HepG2 (cell line): ENCODE results near the gene PDE5A. TPM values are rescaled to one million over a fixed set of nuclear protein-coding genes. Genes with fewer than 3 reads are reported as not detected.

Experiments used
- DPF2 ChIP-seq: sonication (generic); formaldehyde crosslinking; IDR thresholded peaks from 2 replicates; pipeline ENCODE4 v1.4.0; 2020; ENCODE audit warnings: mild to moderate bottlenecking, low read depth, missing genetic modification reagents, borderline replicate concordance
- ELF3 ChIP-seq: IDR thresholded peaks from 2 replicates; pipeline ENCODE4 v1.6.1; 2016; ENCODE audit warnings: missing genetic modification reagents, missing compliant biosample characterization
- FOSL1 ChIP-seq: sonication (generic); formaldehyde crosslinking; IDR thresholded peaks from 2 replicates; pipeline ENCODE4 v1.9.0; 2021; ENCODE audit warnings: missing genetic modification reagents, borderline replicate concordance
- FOXA1 ChIP-seq, 2 experiments: fragments of 450-650 bp in 1 of 2; sonication (generic) in 1 of 2; formaldehyde crosslinking in 1 of 2; IDR thresholded peaks; 2 replicates each; pipeline versions ENCODE4 v1.4.0 to v1.6.1; 2016 to 2020; ENCODE audit warnings: missing genetic modification reagents in 1 of 2
- FOXK2 ChIP-seq: fragments of 450-650 bp; IDR thresholded peaks from 2 replicates; pipeline ENCODE4 v1.6.1; 2016
- FOXO1 ChIP-seq: sonication (generic); formaldehyde crosslinking; IDR thresholded peaks from 2 replicates; pipeline ENCODE4 v1.4.0; 2020; ENCODE audit warnings: missing genetic modification reagents
- FOXP1 ChIP-seq, 2 experiments: fragments of 450-650 bp in 1 of 2; IDR thresholded peaks; 2 replicates each; pipeline ENCODE4 v1.6.1; 2017 to 2018; ENCODE audit warnings: antibody characterized with exemption in 1 of 2
- HBP1 ChIP-seq: IDR thresholded peaks from 2 replicates; pipeline ENCODE4 v1.6.1; 2016; ENCODE audit warnings: low read depth, control low read depth
- HNF4A ChIP-seq: sonication (generic); formaldehyde crosslinking; IDR thresholded peaks from 2 replicates; pipeline ENCODE4 v1.4.0; 2020; ENCODE audit warnings: missing genetic modification reagents
- IRF2 ChIP-seq: IDR thresholded peaks from 2 replicates; pipeline ENCODE4 v1.6.1; 2018; ENCODE audit warnings: missing genetic modification reagents, missing compliant biosample characterization
- ISL2 ChIP-seq: sonication (generic); formaldehyde crosslinking; IDR thresholded peaks from 2 replicates; pipeline ENCODE4 v1.5.0; 2020; ENCODE audit warnings: missing genetic modification reagents
- LCORL ChIP-seq, 2 experiments: fragments of 450-650 bp in 1 of 2; sonication (generic) in 1 of 2; formaldehyde crosslinking in 1 of 2; IDR thresholded peaks; 2 replicates each; pipeline versions ENCODE4 v1.5.0 to v1.6.1; 2017 to 2020; ENCODE audit warnings: antibody characterized with exemption in 1 of 2, missing genetic modification reagents in 1 of 2
- MAX ChIP-seq: IDR thresholded peaks from 2 replicates; pipeline ENCODE4 v1.6.1; 2012; ENCODE audit warnings: inconsistent platforms
- MBD4 ChIP-seq: IDR thresholded peaks from 2 replicates; pipeline ENCODE4 v1.6.1; 2012; ENCODE audit warnings: low read length, inconsistent platforms, borderline replicate concordance
- NFIC ChIP-seq: IDR thresholded peaks from 2 replicates; pipeline ENCODE4 v1.6.1; 2012; ENCODE audit warnings: mild to moderate bottlenecking, low read length, inconsistent platforms
- PRMT3 ChIP-seq: sonication (generic); formaldehyde crosslinking; IDR thresholded peaks from 2 replicates; pipeline ENCODE4 v1.8.1; 2022; ENCODE audit warnings: low read depth, mild to moderate bottlenecking, moderate library complexity, missing genetic modification reagents, borderline replicate concordance
- SMARCE1 ChIP-seq: fragments of 450-650 bp; IDR thresholded peaks from 2 replicates; pipeline ENCODE4 v1.6.1; 2017; ENCODE audit warnings: borderline replicate concordance
- TBX3 ChIP-seq: fragments of 450-650 bp; IDR thresholded peaks from 2 replicates; pipeline ENCODE4 v1.6.1; 2017; ENCODE audit warnings: antibody characterized with exemption, mild to moderate bottlenecking, inconsistent platforms, borderline replicate concordance
- TOPORS ChIP-seq: sonication (generic); formaldehyde crosslinking; IDR thresholded peaks from 2 replicates; pipeline ENCODE4 v1.8.0; 2023; ENCODE audit warnings: mild to moderate bottlenecking, missing genetic modification reagents
- ZBTB20 ChIP-seq: sonication (generic); formaldehyde crosslinking; IDR thresholded peaks from 2 replicates; pipeline ENCODE4 v1.8.1; 2023; ENCODE audit warnings: missing genetic modification reagents, low read depth, mild to moderate bottlenecking, borderline replicate concordance
- ZGPAT ChIP-seq: IDR thresholded peaks from 2 replicates; pipeline ENCODE4 v1.6.1; 2016; ENCODE audit warnings: mild to moderate bottlenecking
- ZNF10 ChIP-seq: sonication (generic); formaldehyde crosslinking; IDR thresholded peaks from 2 replicates; pipeline ENCODE4 v1.4.0; 2020; ENCODE audit warnings: mild to moderate bottlenecking, low read depth, missing genetic modification reagents, borderline replicate concordance
- ZNF264 ChIP-seq: sonication (generic); formaldehyde crosslinking; IDR thresholded peaks from 2 replicates; pipeline ENCODE4 v1.4.0; 2020; ENCODE audit warnings: missing genetic modification reagents
- ZNF790 ChIP-seq: sonication (generic); formaldehyde crosslinking; IDR thresholded peaks from 2 replicates; pipeline ENCODE4 v1.8.0; 2022; ENCODE audit warnings: missing genetic modification reagents, mild to moderate bottlenecking, borderline replicate concordance
- polyA plus RNA-seq, 8 experiments: library from polyadenylated mRNA; depleted of rRNA in 3 of 8; stranded (reverse) in 7 of 8; unstranded in 1 of 8; fragments of >200 nt; fragmentation: Illumina TruSeq in 4 of 8; extraction: Trizol in 4 of 8; gene quantifications; 2 replicates each; pipeline versions ENCODE4 v1.2.1 to v1.2.3, GENCODE V29; 2011 to 2016; ENCODE audit warnings: low read depth in 4 of 8, missing spikeins in 1 of 8, mixed read lengths in 1 of 8; ENCODE audit not compliant: insufficient read depth in 1 of 8
- total RNA-seq, 5 experiments: library from RNA; depleted of rRNA; stranded (reverse); fragments of >200 nt; fragmentation: Illumina TruSeq; extraction: Trizol; gene quantifications; 2 replicates each; pipeline ENCODE4 v1.2.3, GENCODE V29; 2016; ENCODE audit warnings: low read depth in 1 of 5
- TF ChIP-seq, protein P1 (sequence below): sonication (generic); formaldehyde crosslinking; IDR thresholded peaks from 2 replicates; pipeline ENCODE4 v1.8.0; 2022; ENCODE audit warnings: mild to moderate bottlenecking, missing genetic modification reagents, borderline replicate concordance

The PDE5A gene
- total and polyA plus RNA-seq, 2 of the 13 experiments (the other 11 are each of a cell fraction or from before 2014, with no cell fraction given) = 0.22 to 0.44 TPM

DNA sequence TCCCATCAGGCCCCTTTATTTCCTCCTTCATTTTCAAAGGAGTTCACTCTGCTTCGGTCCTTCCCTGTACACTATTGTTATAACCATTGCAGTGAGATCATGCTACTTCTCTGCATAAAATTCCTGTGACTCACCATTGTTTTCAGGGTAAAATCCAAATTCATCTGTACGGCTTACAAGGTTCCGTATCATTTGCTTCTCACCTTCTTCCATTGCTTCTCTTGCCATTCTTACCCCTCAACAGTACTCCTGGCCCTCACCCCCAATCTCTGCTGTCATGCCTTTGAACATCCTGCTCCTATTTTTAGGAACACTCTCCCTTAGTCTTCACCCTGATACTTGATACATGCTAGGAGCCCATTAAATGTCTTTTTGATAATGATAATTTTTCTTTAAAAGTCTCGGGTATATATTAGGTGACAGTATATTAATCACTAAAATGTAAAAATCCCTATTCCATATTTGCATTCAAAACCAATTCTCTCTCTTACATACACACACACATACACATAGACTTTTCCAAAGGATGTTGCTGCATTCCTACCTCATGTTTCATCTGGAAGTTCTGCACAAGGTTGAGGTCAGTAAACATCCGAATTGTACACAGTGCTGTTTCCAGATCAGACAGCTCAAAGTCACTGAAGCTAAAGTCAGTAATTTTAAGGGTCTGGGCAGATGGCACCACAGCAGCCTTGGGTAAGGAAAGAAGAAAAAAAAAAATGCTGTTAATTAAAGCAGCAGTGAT lies 103.4 kb downstream of the PDE5A start (continued):
- peak; percentile 62; the same call in 1 of the 2 replicates for TF ChIP-seq ZGPAT
- TF ChIP-seq MAX = peak; percentile 35; the same call in 1 of the 2 replicates
- no peak for TF ChIP-seq MBD4
- no peak for TF ChIP-seq TBX3
- TF ChIP-seq DPF2 (CRISPR knock-in tag) = peak; percentile 73; the same call in 1 of the 2 replicates
- TF ChIP-seq IRF2 (CRISPR knock-in tag) = peak; percentile 42; the same call in 1 of the 2 replicates
- TF ChIP-seq SMARCE1 = 0 out of 2 replicates have a peak, but pooled peaks have one; percentile 51
- TF ChIP-seq LCORL (IDR thresholded peaks at IDR 0.05) = no peak
- TF ChIP-seq LCORL (CRISPR knock-in tag; IDR thresholded peaks at IDR 0.05) = peak; percentile 64; the same call in 1 of the 2 replicates
- TF ChIP-seq FOXK2 = 0 out of 2 replicates have a peak, but pooled peaks have one; percentile 41
- peak; percentile 49 for TF ChIP-seq HNF4A (CRISPR knock-in tag)
- TF ChIP-seq HBP1 (CRISPR knock-in tag) = no peak
- peak; percentile 52; the same call in 1 of the 2 replicates for TF ChIP-seq FOXP1 (IDR thresholded peaks at IDR 0.05)
- peak; percentile 92 for TF ChIP-seq FOXP1 (CRISPR knock-in tag; IDR thresholded peaks at IDR 0.05)
- TF ChIP-seq ZNF790 (CRISPR knock-in tag) = no peak
- TF ChIP-seq ZBTB20 (CRISPR knock-in tag) = 0 out of 2 replicates have a peak, but pooled peaks have one; percentile 22
- peak; percentile 63; the same call in 1 of the 2 replicates for TF ChIP-seq FOSL1 (CRISPR knock-in tag)
- TF ChIP-seq, protein P1, sequence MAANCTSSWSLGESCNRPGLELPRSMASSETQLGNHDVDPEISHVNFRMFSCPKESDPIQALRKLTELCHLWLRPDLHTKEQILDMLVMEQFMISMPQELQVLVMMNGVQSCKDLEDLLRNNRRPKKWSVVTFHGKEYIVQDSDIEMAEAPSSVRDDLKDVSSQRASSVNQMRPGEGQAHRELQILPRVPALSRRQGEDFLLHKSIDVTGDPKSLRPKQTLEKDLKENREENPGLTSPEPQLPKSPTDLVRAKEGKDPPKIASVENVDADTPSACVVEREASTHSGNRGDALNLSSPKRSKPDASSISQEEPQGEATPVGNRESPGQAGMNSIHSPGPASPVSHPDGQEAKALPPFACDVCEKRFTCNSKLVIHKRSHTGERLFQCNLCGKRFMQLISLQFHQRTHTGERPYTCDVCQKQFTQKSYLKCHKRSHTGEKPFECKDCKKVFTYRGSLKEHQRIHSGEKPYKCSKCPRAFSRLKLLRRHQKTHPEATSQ (CRISPR knock-in tag) = no peak
- TF ChIP-seq FOXA1 (IDR thresholded peaks at IDR 0.05) = peak; percentile 72
- TF ChIP-seq FOXA1 (CRISPR knock-in tag; IDR thresholded peaks at IDR 0.05) = peak; percentile 91
- 0 out of 2 replicates have a peak, but pooled peaks have one; percentile 37 for TF ChIP-seq ZNF264
- no peak for TF ChIP-seq TOPORS (CRISPR knock-in tag)
- TF ChIP-seq NFIC = peak; percentile 55; the same call in 1 of the 2 replicates
- TF ChIP-seq FOXO1 (CRISPR knock-in tag) = peak; percentile 88; the same call in 1 of the 2 replicates
- TF ChIP-seq ISL2 (CRISPR knock-in tag) = peak; percentile 38; the same call in 1 of the 2 replicates
- no peak for TF ChIP-seq ZNF10 (CRISPR knock-in tag)
- TF ChIP-seq ELF3 (CRISPR knock-in tag) = peak; percentile 68
- TF ChIP-seq PRMT3 = no peak
